ENCODE measurements around the gene ADCY10.

The ADCY10 gene

DNA sequence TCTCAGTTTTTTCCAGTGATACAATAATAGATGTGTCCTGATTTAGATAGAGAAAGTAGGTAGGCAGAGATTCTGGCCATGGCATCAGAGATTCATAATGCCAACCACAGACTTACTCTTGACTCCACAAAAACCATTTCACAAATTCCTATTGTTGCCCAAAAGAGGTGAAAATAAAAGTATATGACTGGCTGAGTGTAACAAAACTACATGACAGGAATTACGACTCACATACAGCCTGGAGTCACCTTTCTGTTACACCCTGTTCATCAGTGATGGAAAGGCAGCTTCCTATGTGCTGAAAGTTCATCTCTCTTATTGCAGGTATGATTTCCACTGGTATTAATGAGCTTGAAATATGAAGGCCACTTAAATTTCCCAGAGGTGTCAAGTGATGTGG lies 119.9 kb downstream of the ADCY10 start:
- Histone ChIP-seq H3K9ac (ENCODE audit: low read length) (no peak overlapping the region), H3K9me3 (ENCODE audit: control insufficient read depth, insufficient read depth, low read depth, low read length) (no peaks in the 10 kb centered on the region), H3K4me3 (ENCODE audit: low read depth, low read length) (no peak overlapping the region), H3K27me3 (ENCODE audit: control insufficient read depth, insufficient read depth, low read length) (no peaks in the 10 kb centered on the region), H3K4me1 (ENCODE audit: control insufficient read depth, insufficient read depth, low read length) (peaks cover 20% of the 10 kb centered on the region), H3K27ac (ENCODE audit: low read depth, low read length) (no peak overlapping the region), H3K36me3 (ENCODE audit: control insufficient read depth, insufficient read depth, low read length) (peaks cover 34% of the 10 kb centered on the region)

DNA sequence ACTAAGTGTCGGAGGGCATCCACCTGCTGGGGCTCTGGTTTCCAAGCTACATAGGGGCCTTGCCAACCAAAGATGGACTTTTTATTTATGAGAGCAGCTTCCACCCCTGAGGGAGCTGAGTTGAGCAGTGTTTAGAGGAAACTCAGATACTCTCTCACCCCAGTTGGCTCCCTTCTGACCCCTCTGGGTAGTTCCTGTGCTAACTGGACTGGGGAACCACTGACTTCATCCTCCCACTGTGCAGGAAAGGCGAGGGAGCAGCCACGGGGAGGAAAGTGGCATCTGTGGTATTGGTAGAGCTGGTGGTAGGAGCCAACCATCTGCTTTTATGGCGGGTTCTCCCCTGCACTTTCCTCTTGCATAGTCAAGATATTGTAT lies 121.8 kb downstream of the ADCY10 start:
- Histone ChIP-seq H3K36me3 (ENCODE audit: control insufficient read depth, insufficient read depth, low read length) (peaks cover 53% of the 10 kb centered on the region), H3K27me3 (ENCODE audit: control insufficient read depth, insufficient read depth, low read length) (no peaks in the 10 kb centered on the region), H3K9me3 (ENCODE audit: control insufficient read depth, insufficient read depth, low read depth, low read length) (no peaks in the 10 kb centered on the region), H3K9ac (ENCODE audit: low read length) (no peak overlapping the region), H3K4me3 (ENCODE audit: low read depth, low read length) (no peak overlapping the region), H3K4me1 (ENCODE audit: control insufficient read depth, insufficient read depth, low read length) (peaks cover 18% of the 10 kb centered on the region), H3K27ac (ENCODE audit: low read depth, low read length) (no peak overlapping the region)

DNA sequence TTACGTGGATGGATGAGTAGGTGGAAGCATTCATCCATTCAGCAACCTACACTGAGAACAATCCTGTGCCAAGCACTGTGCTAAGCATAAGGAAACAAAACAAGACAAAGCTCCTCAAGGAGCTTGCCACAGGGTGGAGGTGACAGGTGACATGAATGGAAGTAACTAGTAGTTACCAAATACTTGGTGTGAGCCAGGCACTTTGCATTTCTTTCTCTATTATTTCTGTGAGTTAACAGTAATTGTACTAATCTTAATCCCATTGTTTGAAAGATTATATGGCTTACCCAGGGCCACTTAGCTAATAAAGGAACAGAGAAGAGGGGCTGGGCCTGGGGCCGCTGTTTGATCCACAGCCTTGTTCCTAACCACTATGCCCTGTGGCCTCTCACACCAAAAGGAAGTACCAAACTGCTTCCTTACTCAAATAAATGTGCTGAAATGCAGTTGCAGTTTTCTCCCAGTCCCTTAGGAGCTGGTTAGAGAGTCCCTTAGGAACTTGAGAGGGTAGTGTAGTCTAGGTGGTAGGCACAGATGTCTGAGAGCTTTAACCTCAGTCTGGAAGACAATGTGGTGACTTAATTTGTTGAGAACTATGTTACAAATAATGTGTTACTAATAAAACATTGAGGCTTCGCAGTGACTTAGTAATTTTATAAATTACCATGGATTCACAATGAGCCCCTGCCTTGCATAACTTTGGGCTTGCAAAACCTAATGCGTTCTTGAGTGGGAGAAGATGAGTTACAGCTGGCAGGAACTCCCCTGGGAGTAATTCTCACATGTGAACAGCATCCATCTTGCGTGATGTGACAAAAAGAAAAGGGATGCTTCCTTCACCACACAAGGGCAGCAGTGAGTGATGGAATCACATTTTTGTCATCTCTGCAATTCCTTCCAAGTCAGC lies 122.4 kb downstream of the ADCY10 start:
- no peaks in the 10 kb centered on the region for H3K9me3 ChIP-seq (ENCODE audit: control insufficient read depth, insufficient read depth, low read depth, low read length)
- peaks cover 57% of the 10 kb centered on the region for H3K36me3 ChIP-seq (ENCODE audit: control insufficient read depth, insufficient read depth, low read length)
- peaks cover 13% of the 10 kb centered on the region for H3K4me1 ChIP-seq (ENCODE audit: control insufficient read depth, insufficient read depth, low read length)
- H3K27me3 ChIP-seq (ENCODE audit: control insufficient read depth, insufficient read depth, low read length) = no peaks in the 10 kb centered on the region
- no peak overlapping the region for H3K9ac ChIP-seq (ENCODE audit: low read length)
- no peak overlapping the region for H3K27ac ChIP-seq (ENCODE audit: low read depth, low read length)
- no peak overlapping the region for H3K4me3 ChIP-seq (ENCODE audit: low read depth, low read length)

DNA sequence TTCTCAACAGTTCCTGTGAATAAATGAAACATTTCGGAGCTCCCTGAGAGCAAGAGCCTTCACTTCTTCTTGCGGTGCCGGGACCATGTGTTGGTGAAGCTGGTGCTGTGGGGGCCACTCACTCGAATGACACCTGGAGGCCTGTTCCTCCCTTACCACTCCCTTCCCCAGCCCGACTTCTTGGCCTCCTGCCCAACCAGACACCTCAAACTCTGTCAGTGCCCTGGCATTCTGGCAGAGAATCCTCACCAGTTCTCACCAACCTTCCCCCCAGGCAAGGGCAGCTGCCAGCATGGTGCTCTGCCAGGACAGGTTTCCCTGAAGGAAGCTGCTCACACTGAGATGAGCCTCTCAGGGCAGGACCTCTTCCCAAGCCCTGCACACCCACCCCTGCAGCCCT lies 123.8 kb downstream of the ADCY10 start:
- Histone ChIP-seq H3K4me3 (ENCODE audit: low read depth, low read length) (no peak overlapping the region), H3K4me1 (ENCODE audit: control insufficient read depth, insufficient read depth, low read length) (no peaks in the 10 kb centered on the region), H3K27ac (ENCODE audit: low read depth, low read length) (no peak overlapping the region), H3K9ac (ENCODE audit: low read length) (no peak overlapping the region), H3K27me3 (ENCODE audit: control insufficient read depth, insufficient read depth, low read length) (no peaks in the 10 kb centered on the region), H3K9me3 (ENCODE audit: control insufficient read depth, insufficient read depth, low read depth, low read length) (no peaks in the 10 kb centered on the region), H3K36me3 (ENCODE audit: control insufficient read depth, insufficient read depth, low read length) (peaks cover 68% of the 10 kb centered on the region)

DNA sequence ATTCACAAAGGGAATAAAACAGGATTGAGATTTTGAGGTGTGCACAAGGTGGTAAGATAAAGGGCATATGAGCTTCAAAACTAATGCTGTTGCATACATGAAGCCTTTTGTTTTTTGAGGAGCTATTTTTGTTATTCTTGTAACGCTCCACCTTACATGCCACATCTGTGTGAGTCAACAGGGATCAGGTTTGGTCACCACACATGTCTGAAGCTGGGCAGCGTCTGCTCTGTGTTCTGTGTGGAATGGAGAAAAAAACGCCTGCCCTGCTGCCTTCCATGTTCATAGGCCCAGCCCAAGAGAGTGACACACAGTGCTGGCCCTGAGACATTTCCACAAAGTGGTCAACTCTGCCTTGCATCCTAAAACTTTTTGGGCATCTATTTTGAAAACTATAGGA lies 124.4 kb downstream of the ADCY10 start:
- Histone ChIP-seq H3K4me3 (ENCODE audit: low read depth, low read length) (no peak overlapping the region), H3K27ac (ENCODE audit: low read depth, low read length) (no peak overlapping the region), H3K9ac (ENCODE audit: low read length) (no peak overlapping the region), H3K27me3 (ENCODE audit: control insufficient read depth, insufficient read depth, low read length) (no peaks in the 10 kb centered on the region), H3K36me3 (ENCODE audit: control insufficient read depth, insufficient read depth, low read length) (peaks cover 73% of the 10 kb centered on the region), H3K9me3 (ENCODE audit: control insufficient read depth, insufficient read depth, low read depth, low read length) (no peaks in the 10 kb centered on the region), H3K4me1 (ENCODE audit: control insufficient read depth, insufficient read depth, low read length) (no peaks in the 10 kb centered on the region)

DNA sequence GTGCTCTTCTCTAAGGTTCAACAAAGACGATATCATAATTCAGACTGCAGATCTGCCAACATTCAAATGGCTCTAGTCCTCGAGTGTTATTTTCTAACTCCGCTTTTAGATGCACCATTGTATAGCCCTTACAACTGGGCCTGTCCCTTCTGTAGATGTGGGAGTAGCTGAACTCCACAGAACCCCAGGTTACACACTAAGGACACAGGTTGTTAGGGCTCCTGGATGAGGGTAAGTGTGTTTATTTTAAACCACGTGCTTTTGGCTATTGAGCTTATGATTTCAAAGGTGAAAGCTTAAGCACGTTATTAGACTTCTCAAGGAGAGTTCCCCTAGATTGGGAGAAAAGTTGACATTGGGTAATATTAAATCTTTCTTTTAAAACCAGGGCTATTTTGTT lies 127.4 kb downstream of the ADCY10 start:
- Histone ChIP-seq H3K4me3 (ENCODE audit: low read depth, low read length) (no peak overlapping the region), H3K36me3 (ENCODE audit: control insufficient read depth, insufficient read depth, low read length) (peaks cover 75% of the 10 kb centered on the region), H3K27me3 (ENCODE audit: control insufficient read depth, insufficient read depth, low read length) (no peaks in the 10 kb centered on the region), H3K27ac (ENCODE audit: low read depth, low read length) (no peak overlapping the region), H3K4me1 (ENCODE audit: control insufficient read depth, insufficient read depth, low read length) (no peaks in the 10 kb centered on the region), H3K9ac (ENCODE audit: low read length) (no peak overlapping the region), H3K9me3 (ENCODE audit: control insufficient read depth, insufficient read depth, low read depth, low read length) (no peaks in the 10 kb centered on the region)

DNA sequence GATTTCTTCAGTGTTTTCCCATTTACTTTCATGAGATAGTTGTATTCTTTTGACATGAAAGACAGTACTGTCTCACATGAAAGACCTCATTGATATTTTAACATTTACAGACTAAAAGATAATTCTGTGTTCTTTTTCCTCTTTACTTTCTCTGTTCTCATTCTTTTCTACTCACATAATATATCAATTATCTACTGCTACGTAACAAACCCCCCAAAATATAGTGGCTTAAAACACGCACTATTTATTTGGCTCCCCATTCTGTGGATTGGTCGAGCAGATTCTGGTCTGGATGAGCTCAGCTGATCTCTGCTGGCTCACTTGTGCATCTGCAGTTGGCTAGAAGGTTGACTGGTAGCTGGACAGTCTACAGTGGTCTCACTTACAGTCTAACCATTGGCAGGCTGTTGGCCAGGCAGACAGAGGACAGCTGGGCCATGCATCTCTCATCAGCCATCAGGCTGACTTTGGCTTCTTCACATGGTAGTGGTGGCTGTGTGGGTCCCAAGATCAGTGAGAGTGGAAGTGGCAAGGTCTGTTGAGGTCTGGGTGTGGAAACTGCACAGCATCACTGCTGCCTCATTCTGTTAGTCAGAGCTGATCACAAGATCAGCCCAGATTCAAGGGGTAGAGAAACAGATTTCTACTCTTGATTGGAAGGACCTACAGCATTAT lies 128.9 kb downstream of the ADCY10 start:
- peaks cover 76% of the 10 kb centered on the region for H3K36me3 ChIP-seq (ENCODE audit: control insufficient read depth, insufficient read depth, low read length)

DNA sequence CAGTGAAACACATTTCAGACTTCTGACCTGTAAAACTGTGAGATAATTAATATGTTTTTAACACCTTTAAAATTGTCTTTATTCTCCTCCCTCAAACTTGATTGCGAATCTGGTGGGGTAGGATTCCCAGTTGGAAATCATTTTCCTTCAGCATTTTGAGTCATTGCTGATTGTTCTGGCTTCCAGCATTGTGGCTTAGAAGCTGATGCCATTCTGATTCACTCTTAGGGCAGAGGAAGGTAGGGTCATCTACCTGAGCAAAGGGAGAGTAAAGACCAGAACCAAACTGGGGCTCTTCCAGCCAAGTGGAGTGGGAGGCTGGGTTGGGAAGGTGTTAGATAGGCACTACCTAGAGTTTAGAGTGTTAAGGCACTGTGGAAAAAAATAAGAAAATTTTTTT lies 131.0 kb downstream of the ADCY10 start:
- H3K9me3 ChIP-seq (ENCODE audit: control insufficient read depth, insufficient read depth, low read depth, low read length) = no peaks in the 10 kb centered on the region

More for the DNA sequence above, 128.9 kb downstream of the ADCY10 start:
- no peak overlapping the region for H3K27ac ChIP-seq (ENCODE audit: low read depth, low read length)
- H3K4me1 ChIP-seq (ENCODE audit: control insufficient read depth, insufficient read depth, low read length) = no peaks in the 10 kb centered on the region
- H3K4me3 ChIP-seq (ENCODE audit: low read depth, low read length) = no peak overlapping the region
- no peak overlapping the region for H3K9ac ChIP-seq (ENCODE audit: low read length)
- H3K9me3 ChIP-seq (ENCODE audit: control insufficient read depth, insufficient read depth, low read depth, low read length) = no peaks in the 10 kb centered on the region
- H3K27me3 ChIP-seq (ENCODE audit: control insufficient read depth, insufficient read depth, low read length) = no peaks in the 10 kb centered on the region

DNA sequence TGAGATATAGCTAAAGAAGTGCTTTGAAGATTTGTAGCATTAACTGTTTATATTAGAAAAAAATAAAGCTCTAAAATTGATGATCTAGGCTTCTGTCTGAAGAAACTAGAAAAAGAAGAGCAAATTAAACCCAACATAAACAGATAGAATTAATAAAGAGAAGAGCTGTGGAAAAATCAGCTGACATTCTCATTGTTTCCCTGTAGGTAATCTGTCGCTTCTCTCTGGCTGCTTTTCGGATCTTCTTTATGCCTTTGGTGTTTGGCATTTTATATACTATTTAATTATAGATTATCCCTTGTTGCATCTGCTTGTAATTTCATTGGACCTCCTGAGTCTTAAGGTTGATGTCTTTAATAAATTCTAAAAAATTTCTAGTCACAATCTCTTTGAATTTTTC lies 132.4 kb downstream of the ADCY10 start:
- Histone ChIP-seq H3K9me3 (ENCODE audit: control insufficient read depth, insufficient read depth, low read depth, low read length) (no peaks in the 10 kb centered on the region), H3K36me3 (ENCODE audit: control insufficient read depth, insufficient read depth, low read length) (peaks cover 62% of the 10 kb centered on the region), H3K4me3 (ENCODE audit: low read depth, low read length) (no peak overlapping the region), H3K4me1 (ENCODE audit: control insufficient read depth, insufficient read depth, low read length) (no peaks in the 10 kb centered on the region), H3K9ac (ENCODE audit: low read length) (no peak overlapping the region), H3K27me3 (ENCODE audit: control insufficient read depth, insufficient read depth, low read length) (no peaks in the 10 kb centered on the region), H3K27ac (ENCODE audit: low read depth, low read length) (no peak overlapping the region)

More for the DNA sequence above, 131.0 kb downstream of the ADCY10 start:
- Histone ChIP-seq H3K27ac (ENCODE audit: low read depth, low read length) (no peak overlapping the region), H3K36me3 (ENCODE audit: control insufficient read depth, insufficient read depth, low read length) (peaks cover 61% of the 10 kb centered on the region), H3K4me3 (ENCODE audit: low read depth, low read length) (no peak overlapping the region), H3K27me3 (ENCODE audit: control insufficient read depth, insufficient read depth, low read length) (no peaks in the 10 kb centered on the region), H3K9ac (ENCODE audit: low read length) (no peak overlapping the region), H3K4me1 (ENCODE audit: control insufficient read depth, insufficient read depth, low read length) (no peaks in the 10 kb centered on the region)

DNA sequence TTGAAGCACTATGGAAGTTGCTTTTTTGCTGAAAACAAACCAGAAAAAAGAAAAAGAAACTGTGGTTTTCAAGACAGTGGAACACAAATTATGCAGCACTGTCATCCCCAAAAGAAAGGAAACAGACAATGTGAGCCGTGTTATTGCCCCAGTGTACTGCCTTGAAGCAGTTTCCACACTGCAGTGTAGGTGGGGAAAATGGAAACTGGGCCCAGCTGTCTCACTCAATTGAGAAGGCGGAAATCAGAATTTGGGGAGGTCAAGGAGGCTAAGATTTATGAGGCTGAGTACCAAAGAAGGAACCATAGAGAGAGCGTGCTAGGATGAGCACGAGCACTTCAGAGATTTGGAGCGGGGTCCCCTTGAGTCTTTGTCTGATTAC lies 136.7 kb downstream of the ADCY10 start:
- Histone ChIP-seq H3K9me3 (ENCODE audit: control insufficient read depth, insufficient read depth, low read depth, low read length) (no peaks in the 10 kb centered on the region), H3K27me3 (ENCODE audit: control insufficient read depth, insufficient read depth, low read length) (no peaks in the 10 kb centered on the region), H3K9ac (ENCODE audit: low read length) (no peak overlapping the region), H3K36me3 (ENCODE audit: control insufficient read depth, insufficient read depth, low read length) (peaks cover 71% of the 10 kb centered on the region), H3K4me3 (ENCODE audit: low read depth, low read length) (no peak overlapping the region), H3K27ac (ENCODE audit: low read depth, low read length) (no peak overlapping the region), H3K4me1 (ENCODE audit: control insufficient read depth, insufficient read depth, low read length) (no peaks in the 10 kb centered on the region)

DNA sequence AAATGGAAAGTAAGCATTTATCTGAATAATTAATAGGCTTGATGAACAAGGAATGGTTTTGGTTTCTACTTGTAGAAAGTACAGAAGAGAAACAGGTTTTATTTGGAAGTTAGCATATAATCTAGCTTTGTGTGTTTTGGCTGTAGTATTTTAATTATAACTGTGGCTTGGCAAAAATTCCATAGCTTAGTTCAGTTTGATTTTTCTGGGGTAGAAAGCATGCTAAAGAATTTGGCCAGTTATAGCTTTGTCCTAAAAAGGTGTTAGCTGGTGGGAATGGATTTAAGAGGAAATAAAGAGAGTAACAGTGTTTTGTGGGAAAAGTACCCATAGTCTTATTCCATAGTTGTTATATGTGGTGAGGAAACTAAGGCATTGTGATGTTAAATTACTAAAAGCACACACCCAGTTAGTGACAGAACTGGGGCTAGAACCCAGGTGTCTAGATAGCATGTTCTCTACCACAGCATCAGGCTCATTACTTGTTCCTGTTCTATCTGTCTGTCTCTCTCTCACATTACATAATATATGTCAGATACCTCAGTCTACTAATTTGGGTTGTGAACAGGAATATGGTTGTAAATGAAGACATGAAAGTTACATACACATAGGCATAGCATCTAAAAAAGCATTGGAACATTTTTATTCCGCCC lies 137.2 kb downstream of the ADCY10 start:
- H3K36me3 ChIP-seq (ENCODE audit: control insufficient read depth, insufficient read depth, low read length) = peaks cover 77% of the 10 kb centered on the region

More for the DNA sequence above, 137.2 kb downstream of the ADCY10 start:
- Histone ChIP-seq H3K9me3 (ENCODE audit: control insufficient read depth, insufficient read depth, low read depth, low read length) (no peaks in the 10 kb centered on the region), H3K4me1 (ENCODE audit: control insufficient read depth, insufficient read depth, low read length) (no peaks in the 10 kb centered on the region), H3K4me3 (ENCODE audit: low read depth, low read length) (no peak overlapping the region), H3K27ac (ENCODE audit: low read depth, low read length) (no peak overlapping the region), H3K9ac (ENCODE audit: low read length) (no peak overlapping the region), H3K27me3 (ENCODE audit: control insufficient read depth, insufficient read depth, low read length) (no peaks in the 10 kb centered on the region)
